Activated naive CD8-positive, alpha-beta T cell treated with anti-CD3 and anti-CD28 coated beads, Interleukin-2, amount 50 U/mL, for 24 hours (primary cell): ENCODE data around the gene SENP7.
A peak's percentile ranks its signal among the peaks of the same experiment; 100 is the strongest.

Experiments
- ATAC-seq: fragments of 150-1000 bp; cut with Tn5 transposase; one replicate; pipeline ENCODE4 v1.10.0; 2021
- DNase-seq: peaks from one replicate; pipeline ENCODE4 v3.0.0; 2021
- H3K27ac Mint-ChIP-seq: one replicate; pipeline ENCODE4 v1.8.0; 2021; ENCODE audit warnings: mild to moderate bottlenecking, mixed read lengths
- H3K27me3 Mint-ChIP-seq: one replicate; pipeline ENCODE4 v1.8.0; 2021; ENCODE audit warnings: mixed read lengths
- H3K36me3 Mint-ChIP-seq: one replicate; pipeline ENCODE4 v1.8.0; 2021; ENCODE audit warnings: low read depth, mixed read lengths
- H3K4me1 Mint-ChIP-seq: one replicate; pipeline ENCODE4 v1.8.0; 2021; ENCODE audit warnings: mixed read lengths
- H3K4me3 Mint-ChIP-seq: one replicate; pipeline ENCODE4 v1.8.0; 2021; ENCODE audit warnings: mild to moderate bottlenecking, moderate library complexity, mixed read lengths
- H3K9me3 Mint-ChIP-seq: one replicate; pipeline ENCODE4 v1.8.0; 2021; ENCODE audit warnings: mixed read lengths

Gene SENP7

DNA sequence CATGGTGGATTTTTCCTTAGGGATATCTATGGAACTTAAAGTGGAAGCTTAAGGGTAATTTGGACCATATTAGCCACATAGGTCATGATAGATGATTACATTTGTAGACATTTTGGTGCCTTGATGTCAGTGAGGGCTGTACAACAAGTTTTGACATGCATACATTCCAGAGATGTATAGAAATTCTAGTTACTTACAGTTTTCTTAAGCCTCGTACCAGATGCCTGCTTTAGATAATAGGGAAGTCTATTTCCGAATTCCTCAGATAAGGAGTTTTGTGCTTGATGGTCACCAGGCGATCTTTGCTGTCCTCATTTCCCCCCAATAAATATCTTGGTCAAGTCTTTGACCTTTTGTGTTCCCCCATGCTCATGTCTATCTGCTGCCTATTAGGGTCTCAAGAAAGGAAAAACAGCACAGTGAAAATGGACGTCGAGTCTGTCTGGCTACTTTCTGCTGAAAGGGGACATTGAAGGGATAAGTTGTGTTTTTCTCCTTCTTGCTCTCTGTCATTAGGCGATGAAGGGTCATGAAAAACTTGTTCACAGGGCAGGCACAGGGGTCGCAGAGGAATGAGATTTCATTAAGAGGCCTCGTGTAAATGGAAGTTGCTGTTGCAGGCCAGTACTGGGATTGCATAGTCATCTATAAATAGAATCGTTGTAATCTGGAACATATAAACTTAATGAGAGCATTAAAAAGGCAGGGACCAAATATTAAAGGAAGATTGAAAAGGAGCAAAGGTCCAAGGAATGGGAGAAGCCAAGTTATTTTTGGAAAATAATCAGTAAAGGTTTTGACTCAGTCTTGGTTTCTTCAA lies 20.0 kb upstream of the SENP7 start:
- Mint-ChIP-seq H3K4me1 (peaks cover 30% of the 10 kb centered on the region), H3K36me3 (no peaks in the 10 kb centered on the region), H3K9me3 (peaks cover 4% of the 10 kb centered on the region), H3K27me3 (no peaks in the 10 kb centered on the region), H3K27ac (no peak overlapping the region), H3K4me3 (no peak overlapping the region)
- no peak for ATAC-seq
- DNase-seq: no peak

DNA sequence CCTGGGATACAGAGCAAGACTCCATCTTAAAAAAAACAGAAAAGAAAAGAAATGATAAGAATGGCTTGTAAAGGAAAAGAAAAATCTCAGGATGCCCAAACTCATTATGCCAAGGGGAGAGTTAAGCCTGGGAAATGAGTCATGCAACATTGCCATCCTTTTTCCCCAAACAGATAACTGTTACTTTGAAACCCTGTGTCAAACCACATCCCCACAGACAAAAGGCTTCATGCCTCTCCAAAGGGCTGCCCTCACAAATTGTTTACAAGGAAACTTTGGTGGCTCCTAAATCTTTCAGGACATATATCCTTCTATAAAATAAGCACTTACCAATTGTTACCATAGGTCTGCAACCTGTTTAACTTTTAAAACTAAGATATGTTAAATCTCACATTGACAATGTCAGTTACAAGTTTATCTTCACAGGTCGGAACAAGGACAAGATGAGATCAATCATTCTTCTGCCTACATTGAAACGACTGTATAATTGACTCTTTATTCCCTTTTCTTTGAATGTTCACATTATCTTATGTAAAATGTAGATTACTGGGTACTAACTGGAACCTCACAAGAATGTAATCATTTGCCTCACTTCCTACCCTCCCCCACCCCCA lies 18.6 kb upstream of the SENP7 start:
- Mint-ChIP-seq H3K27ac (peak overlapping the region; percentile 62), H3K4me3 (no peak overlapping the region)
- ATAC-seq: peak; percentile 91

DNA sequence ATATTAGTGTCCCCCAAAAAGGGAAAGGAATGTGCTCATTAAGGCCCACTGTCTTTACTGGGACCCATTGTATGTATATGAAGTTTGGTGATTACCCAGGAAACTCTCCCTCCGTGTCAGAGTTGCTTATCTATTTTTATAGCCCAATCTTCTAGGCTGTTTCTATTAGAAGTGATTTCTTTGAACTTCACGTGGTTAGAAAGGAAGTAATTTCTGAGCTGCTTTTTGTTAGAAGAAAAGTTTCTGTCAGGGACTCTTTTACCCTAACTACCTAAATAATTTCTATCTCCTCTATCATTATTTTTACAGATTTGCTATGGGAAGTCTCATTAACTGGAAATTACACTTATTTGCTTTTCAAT lies 17.7 kb upstream of the SENP7 start:
- Mint-ChIP-seq H3K27ac (peak overlapping the region; percentile 13), H3K9me3 (peaks cover 4% of the 10 kb centered on the region), H3K27me3 (no peaks in the 10 kb centered on the region), H3K4me1 (peaks cover 30% of the 10 kb centered on the region), H3K36me3 (no peaks in the 10 kb centered on the region), H3K4me3 (no peak overlapping the region)
- ATAC-seq: no peak
- DNase-seq: no peak

More for the DNA sequence above, 18.6 kb upstream of the SENP7 start:
- peaks cover 30% of the 10 kb centered on the region for H3K4me1 Mint-ChIP-seq
- peaks cover 4% of the 10 kb centered on the region for H3K9me3 Mint-ChIP-seq
- no peak for DNase-seq
- no peaks in the 10 kb centered on the region for H3K36me3 Mint-ChIP-seq
- H3K27me3 Mint-ChIP-seq: no peaks in the 10 kb centered on the region

DNA sequence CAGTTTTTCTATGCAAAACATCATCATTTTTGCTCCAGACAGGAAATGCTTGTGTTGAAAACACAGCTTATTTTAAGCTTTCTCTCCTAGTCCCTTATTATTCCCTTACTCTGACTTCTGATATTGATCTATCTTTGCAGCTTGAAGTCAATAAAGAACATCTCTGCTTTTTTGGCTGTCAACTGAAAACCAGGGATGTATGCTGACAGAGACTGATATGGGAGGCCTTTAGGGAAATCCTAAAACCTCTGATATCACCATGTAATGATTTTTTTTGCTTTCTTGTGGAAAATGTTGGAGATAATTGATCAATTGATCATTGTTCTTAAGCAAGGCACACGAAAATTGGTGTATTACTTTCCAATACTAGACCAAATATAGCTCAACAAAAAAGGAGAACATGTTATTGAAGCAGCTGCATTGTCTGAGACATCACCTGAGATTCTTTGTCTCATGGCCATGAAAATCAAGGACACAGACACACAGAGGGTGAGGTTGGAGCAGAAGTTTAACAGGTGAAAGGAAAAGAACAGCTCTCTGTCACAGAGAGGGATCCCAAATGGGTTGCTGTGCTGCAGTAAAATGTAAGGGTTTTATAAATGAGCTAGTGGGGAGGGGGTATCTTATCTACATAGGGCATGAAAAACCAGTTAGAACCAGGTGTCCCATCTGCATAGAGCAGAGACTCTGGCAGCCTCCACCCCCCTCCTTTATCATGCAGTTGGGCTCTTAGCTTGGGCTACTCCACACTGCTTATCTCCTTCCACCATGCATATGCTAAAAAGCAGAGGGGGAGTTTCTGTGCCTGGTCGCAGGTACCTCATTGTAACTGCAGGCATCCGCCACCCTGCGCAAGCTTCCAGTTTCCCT lies 17.0 kb upstream of the SENP7 start:
- Mint-ChIP-seq H3K4me1 (peaks cover 30% of the 10 kb centered on the region), H3K36me3 (no peaks in the 10 kb centered on the region), H3K27me3 (no peaks in the 10 kb centered on the region), H3K27ac (no peak overlapping the region), H3K9me3 (peaks cover 4% of the 10 kb centered on the region), H3K4me3 (no peak overlapping the region)
- DNase-seq: no peak
- ATAC-seq: no peak

DNA sequence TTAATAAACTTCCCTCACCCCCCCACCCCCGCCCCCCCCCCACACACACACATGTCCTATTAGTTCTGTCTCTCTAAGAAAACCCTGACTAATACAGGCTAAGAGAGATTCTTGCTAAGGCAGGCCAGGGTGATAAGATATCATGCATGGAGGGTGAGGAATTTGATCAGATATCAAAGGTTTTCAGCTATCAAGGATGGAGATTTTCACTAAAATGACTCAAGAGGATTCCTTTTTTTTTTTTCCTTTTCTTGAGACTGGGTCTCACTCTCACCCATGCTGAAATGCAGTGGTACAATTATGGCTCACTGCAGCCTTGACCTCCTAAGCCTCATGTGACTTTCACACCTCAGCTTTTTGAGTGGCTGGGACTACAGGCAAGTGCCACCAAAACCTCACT lies 14.9 kb upstream of the SENP7 start:
- Mint-ChIP-seq H3K27ac (no peak overlapping the region), H3K4me1 (peaks cover 30% of the 10 kb centered on the region)
- no peak for ATAC-seq

DNA sequence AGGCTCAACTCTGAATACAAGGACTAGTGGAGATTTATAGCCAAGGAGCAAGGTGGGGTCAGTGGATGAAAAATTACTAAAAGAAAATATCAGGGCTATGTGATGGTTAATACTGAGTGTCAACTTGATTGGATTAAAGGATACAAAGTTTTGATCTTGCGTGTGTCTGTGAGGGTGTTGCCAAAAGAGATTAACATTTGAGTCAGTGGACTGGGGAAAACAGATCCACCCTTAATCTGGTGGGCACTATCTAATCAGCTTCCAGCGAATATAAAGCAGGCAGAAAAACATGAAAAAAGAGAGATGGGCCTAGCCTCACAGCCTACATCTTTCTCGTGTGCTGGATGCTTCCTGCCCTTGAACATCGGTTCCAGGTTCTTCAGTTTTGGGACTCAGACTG lies 14.4 kb upstream of the SENP7 start:
- Mint-ChIP-seq H3K4me3 (no peak overlapping the region), H3K36me3 (no peaks in the 10 kb centered on the region), H3K27ac (no peak overlapping the region), H3K9me3 (peaks cover 4% of the 10 kb centered on the region), H3K27me3 (no peaks in the 10 kb centered on the region), H3K4me1 (peaks cover 28% of the 10 kb centered on the region)
- DNase-seq (no peak), ATAC-seq (no peak)

More for the DNA sequence above, 14.9 kb upstream of the SENP7 start:
- no peak for DNase-seq
- Mint-ChIP-seq H3K36me3 (no peaks in the 10 kb centered on the region), H3K9me3 (peaks cover 4% of the 10 kb centered on the region), H3K27me3 (no peaks in the 10 kb centered on the region), H3K4me3 (no peak overlapping the region)

DNA sequence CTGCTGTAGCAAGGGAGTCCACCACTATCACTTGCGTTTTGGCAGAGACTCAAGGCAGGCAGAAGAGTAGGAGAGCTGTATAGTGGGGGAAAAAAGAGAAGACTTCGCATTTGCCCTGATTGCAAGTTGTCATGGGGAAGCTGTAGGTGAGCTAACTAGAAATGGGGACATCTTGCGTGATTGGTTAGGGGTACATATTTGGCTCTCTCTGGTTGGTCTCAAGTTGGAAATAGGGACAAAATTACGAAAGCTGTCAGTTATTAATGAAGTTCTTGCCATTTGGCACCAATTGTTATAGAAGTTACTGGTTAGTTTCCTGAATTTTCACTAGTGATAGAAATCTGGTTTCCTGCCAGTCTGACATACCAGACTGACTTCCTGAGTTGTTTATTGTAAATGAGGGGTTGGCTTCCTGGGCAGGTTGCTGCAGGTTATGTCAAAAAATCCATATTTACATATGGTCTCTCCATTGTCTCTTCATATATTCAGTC lies 8.2 kb upstream of the SENP7 start:
- peak overlapping the region; percentile 37 for H3K4me3 Mint-ChIP-seq
- no peaks in the 10 kb centered on the region for H3K9me3 Mint-ChIP-seq
- ATAC-seq (no peak), DNase-seq (no peak)
- peak overlapping the region; percentile 53 for H3K27ac Mint-ChIP-seq
- H3K27me3 Mint-ChIP-seq: no peaks in the 10 kb centered on the region
- no peaks in the 10 kb centered on the region for H3K36me3 Mint-ChIP-seq
- H3K4me1 Mint-ChIP-seq: peaks cover 44% of the 10 kb centered on the region

DNA sequence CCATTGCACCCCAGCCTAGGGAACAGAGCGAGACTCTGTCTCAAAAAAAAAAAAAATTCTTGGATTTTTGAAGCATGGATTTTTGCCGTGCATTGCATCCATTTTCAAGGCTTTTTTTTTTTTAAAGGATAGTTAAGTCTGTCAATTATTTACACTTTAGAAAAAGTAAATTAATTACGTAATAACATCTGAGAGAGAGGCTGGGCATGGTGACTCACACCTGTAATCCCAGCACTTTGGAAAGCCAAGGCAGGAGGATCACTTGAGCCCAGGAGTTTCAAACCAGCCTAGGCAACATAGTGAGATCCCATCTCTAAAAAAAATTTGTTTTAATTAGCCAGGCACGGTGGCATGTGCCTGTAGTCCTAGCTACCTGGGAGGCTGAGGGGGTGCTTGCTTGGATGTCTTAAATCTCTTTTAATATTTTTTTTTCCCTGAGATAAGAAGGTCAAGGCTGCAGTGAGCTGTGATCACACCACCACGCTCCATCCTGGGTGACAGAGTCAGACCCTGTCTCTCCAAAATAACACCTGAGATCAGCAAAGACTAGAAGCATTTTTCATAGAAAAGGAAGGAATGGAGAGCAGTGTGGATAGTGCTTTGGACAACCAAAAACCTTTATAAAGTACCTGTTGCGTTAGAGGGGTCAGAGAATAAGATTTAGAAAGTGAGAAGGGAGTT lies 6.8 kb upstream of the SENP7 start:
- peak overlapping the region; percentile 37 for H3K4me3 Mint-ChIP-seq
- DNase-seq: no peak
- H3K27ac Mint-ChIP-seq: peak overlapping the region; percentile 59
- H3K27me3 Mint-ChIP-seq: no peaks in the 10 kb centered on the region
- ATAC-seq: no peak
- no peaks in the 10 kb centered on the region for H3K36me3 Mint-ChIP-seq
- H3K9me3 Mint-ChIP-seq: no peaks in the 10 kb centered on the region
- H3K4me1 Mint-ChIP-seq: peaks cover 44% of the 10 kb centered on the region

DNA sequence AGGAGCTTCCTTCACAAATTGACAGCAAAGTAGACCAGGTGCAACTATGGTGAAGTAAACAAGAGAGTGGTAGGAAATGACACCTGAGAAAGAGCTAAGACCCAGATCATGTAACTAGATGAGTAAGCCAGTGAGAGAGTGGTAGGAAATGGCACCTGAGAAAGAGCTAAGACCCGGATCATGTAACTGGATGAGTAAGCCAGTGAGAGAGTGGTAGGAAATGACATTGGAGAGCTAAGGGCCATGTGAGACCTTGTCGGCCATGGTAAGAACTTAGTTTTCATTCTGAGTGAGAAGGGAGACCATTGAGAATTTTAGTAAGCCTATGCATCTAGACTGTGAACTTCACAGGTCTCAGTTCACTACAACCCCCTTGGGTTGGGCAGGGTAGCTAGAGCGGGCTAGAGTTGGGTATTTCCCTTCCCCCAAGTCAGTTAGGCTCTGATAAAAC lies 5.4 kb upstream of the SENP7 start:
- ATAC-seq (peak; percentile 99), DNase-seq (peak; percentile 16)
- H3K27ac Mint-ChIP-seq: peak overlapping the region; percentile 93
- peaks cover 49% of the 10 kb centered on the region for H3K4me1 Mint-ChIP-seq
- H3K9me3 Mint-ChIP-seq: no peaks in the 10 kb centered on the region
- no peaks in the 10 kb centered on the region for H3K27me3 Mint-ChIP-seq
- peak overlapping the region; percentile 71 for H3K4me3 Mint-ChIP-seq
- H3K36me3 Mint-ChIP-seq: no peaks in the 10 kb centered on the region

DNA sequence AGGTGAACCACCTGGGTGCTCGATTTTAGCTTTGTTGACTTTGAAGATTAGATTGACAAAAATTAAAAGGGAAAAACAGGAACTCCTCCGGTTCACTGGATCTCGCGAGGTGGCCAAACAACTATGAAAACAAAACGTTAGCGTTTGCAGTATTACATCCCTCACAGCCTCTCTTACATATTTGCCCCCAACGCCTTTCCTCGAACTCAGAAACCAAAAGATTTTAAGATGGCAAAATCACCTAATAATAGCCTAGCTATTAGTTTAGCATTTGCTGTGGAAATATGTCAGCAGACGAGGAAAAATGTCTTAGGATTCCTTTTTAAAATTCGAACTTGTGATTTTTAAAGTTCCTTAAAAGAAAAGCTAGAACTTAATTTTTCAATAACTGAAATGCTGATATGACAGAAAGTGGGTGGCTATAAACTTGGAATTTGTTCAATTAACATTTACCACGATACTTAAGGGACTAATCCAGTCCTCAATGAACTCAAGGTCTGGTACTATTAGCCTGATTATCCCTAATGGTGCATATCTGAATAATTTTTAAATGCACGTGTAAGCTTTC lies 491 bp upstream of the SENP7 start:
- Mint-ChIP-seq H3K9me3 (no peaks in the 10 kb centered on the region), H3K36me3 (peaks cover 6% of the 10 kb centered on the region), H3K27ac (peak overlapping the region; percentile 98), H3K27me3 (peaks cover 5% of the 10 kb centered on the region), H3K4me1 (peaks cover 57% of the 10 kb centered on the region), H3K4me3 (peak overlapping the region; percentile 99)
- no peak for DNase-seq
- peak; percentile 42 for ATAC-seq

DNA sequence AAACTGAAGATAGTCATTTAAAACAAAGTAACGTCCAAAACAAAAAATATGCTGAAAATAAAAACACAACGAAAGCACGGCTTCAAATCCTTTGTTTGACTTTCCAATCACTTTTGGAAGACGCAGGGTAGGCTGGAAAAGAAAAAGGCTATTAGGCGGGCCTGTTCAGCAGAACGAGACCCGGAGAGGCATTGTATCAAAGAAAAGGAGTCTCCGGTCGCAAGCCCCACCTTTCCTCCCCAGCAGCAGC lies 691 bp downstream of the SENP7 start:
- H3K27ac Mint-ChIP-seq: peak overlapping the region; percentile 98
- peaks cover 5% of the 10 kb centered on the region for H3K27me3 Mint-ChIP-seq
- no peaks in the 10 kb centered on the region for H3K9me3 Mint-ChIP-seq
- H3K36me3 Mint-ChIP-seq: peaks cover 8% of the 10 kb centered on the region
- ATAC-seq (peak; percentile 26), DNase-seq (no peak)
- peak overlapping the region; percentile 99 for H3K4me3 Mint-ChIP-seq
- peaks cover 52% of the 10 kb centered on the region for H3K4me1 Mint-ChIP-seq

DNA sequence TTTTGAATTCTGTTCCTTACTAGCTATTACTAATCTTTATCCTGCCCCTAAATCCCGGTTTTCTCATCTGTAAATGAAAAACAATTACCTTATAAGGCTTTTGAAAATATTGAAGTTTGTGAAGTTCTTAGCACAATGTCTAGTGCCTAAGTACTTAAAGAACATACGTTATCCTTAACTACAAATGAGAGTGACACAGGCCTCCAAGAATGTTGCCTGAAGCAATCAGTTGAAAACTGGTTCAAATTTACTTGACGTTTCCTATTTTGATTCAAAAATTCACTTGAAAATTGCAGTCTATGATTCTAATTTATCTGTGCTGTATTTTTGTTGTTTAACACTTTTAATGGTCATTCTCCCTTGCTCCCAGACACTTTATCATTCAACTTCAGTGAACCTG lies 3.2 kb downstream of the SENP7 start:
- Mint-ChIP-seq H3K4me3 (no peak overlapping the region), H3K4me1 (peaks cover 57% of the 10 kb centered on the region), H3K9me3 (no peaks in the 10 kb centered on the region), H3K36me3 (peaks cover 8% of the 10 kb centered on the region), H3K27ac (no peak overlapping the region), H3K27me3 (peaks cover 5% of the 10 kb centered on the region)
- ATAC-seq (no peak), DNase-seq (no peak)

DNA sequence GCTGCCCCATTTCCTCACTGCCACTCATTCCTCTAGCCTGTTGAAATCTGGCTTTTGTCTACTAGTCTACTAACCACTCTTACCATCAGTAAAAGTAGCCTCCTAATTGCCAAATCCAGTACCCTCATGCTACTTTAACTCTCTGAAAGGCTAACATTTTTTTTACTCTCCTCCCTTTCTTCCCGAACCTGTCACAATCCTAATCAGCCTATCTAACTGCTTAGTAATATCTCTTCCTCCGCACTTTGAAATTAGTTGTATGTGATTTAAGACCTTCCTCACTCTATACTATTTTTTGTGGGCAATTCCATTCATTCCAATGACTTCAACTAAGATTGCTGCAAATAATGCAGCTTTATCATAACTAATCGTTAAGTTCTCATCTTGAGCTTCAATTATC lies 3.7 kb downstream of the SENP7 start:
- Mint-ChIP-seq H3K27me3 (peaks cover 5% of the 10 kb centered on the region), H3K4me1 (peaks cover 58% of the 10 kb centered on the region), H3K27ac (no peak overlapping the region), H3K36me3 (peaks cover 10% of the 10 kb centered on the region), H3K4me3 (no peak overlapping the region), H3K9me3 (no peaks in the 10 kb centered on the region)
- DNase-seq (no peak), ATAC-seq (no peak)

DNA sequence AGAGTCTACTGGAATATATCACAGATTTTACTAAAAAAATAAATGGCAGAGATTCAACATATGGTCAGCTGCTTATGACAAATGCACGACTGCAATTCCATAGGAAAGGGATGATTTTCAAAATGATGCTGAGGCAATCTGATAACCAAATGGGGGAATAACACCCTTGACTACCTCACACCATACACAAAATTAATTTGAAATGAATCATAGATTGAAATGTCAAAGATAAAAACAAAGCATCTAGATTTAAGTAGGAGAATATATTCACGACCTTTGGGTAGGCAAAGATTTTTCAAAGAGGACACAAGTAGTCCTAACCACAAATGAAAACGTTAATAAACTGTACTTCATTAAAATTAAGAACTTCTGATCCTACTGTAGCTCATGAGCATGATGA lies 11.2 kb downstream of the SENP7 start:
- DNase-seq: no peak
- peaks cover 31% of the 10 kb centered on the region for H3K4me1 Mint-ChIP-seq
- no peaks in the 10 kb centered on the region for H3K9me3 Mint-ChIP-seq
- no peaks in the 10 kb centered on the region for H3K27me3 Mint-ChIP-seq
- peak overlapping the region; percentile 55 for H3K27ac Mint-ChIP-seq
- no peak overlapping the region for H3K4me3 Mint-ChIP-seq
- H3K36me3 Mint-ChIP-seq: peaks cover 14% of the 10 kb centered on the region
- peak; percentile 90 for ATAC-seq
